K562 (cell line): Measurements from ENCODE around the gene HMCN1.

Source experiments
- POLR2AphosphoS5 ChIP-seq: IDR thresholded peaks from 2 replicates; pipeline ENCODE4 v1.6.1; 2011; ENCODE audit warnings: mild to moderate bottlenecking, low read depth, low read length, moderate library complexity; ENCODE audit not compliant: control insufficient read depth, insufficient read depth
- SPI1 ChIP-seq: IDR thresholded peaks from 2 replicates; pipeline ENCODE4 v1.6.1; 2011; ENCODE audit warnings: low read depth, low read length, control low read depth, borderline replicate concordance
- ZFX ChIP-seq: sonication (generic); formaldehyde crosslinking; IDR thresholded peaks from 2 replicates; pipeline ENCODE4 v1.8.0; 2022; ENCODE audit warnings: mild to moderate bottlenecking, missing genetic modification reagents, moderate library complexity

- TF ChIP-seq ZFX (CRISPR knock-in tag): no peak
- TF ChIP-seq SPI1: no peak
- TF ChIP-seq POLR2AphosphoS5: no peak
These were observed 126.1 kb downstream of the HMCN1 start for GRCh38 chr1:185860311-185860710.
